Stimulated activated naive B cell treated with anti-CD40 and anti-IgM and Interleukin-4, amounts not matched to agents 10 μg/mL and 1 μg/mL and 100 μg/mL, for 72 hours (primary cell): ENCODE measurements around the gene MUC2.

Experiments used
- ATAC-seq, 2 donors: fragments of 150-1000 bp; cut with Tn5 transposase; replicated peaks; 2 replicates each; pipeline ENCODE4 v1.10.0; 2021; ENCODE audit warnings: moderate library complexity in 1 of 2
- DNase-seq: peaks from one replicate; pipeline ENCODE4 v3.0.0; 2021
- H3K27ac Mint-ChIP-seq: one replicate; pipeline ENCODE4 v1.8.0; 2022; ENCODE audit warnings: mild to moderate bottlenecking, mixed read lengths
- H3K27me3 Mint-ChIP-seq, 2 donors: one replicate each; pipeline ENCODE4 v1.8.0; 2022; ENCODE audit warnings: mixed read lengths in 2 of 2
- H3K36me3 Mint-ChIP-seq, 2 donors: one replicate each; pipeline ENCODE4 v1.8.0; 2022; ENCODE audit warnings: mixed read lengths in 2 of 2, mild to moderate bottlenecking in 1 of 2
- H3K4me1 Mint-ChIP-seq, 2 donors: one replicate each; pipeline ENCODE4 v1.8.0; 2022; ENCODE audit warnings: mixed read lengths in 2 of 2, mild to moderate bottlenecking in 1 of 2
- H3K4me3 Mint-ChIP-seq, 2 donors: one replicate each; pipeline ENCODE4 v1.8.0; 2022; ENCODE audit warnings: mild to moderate bottlenecking in 2 of 2, mixed read lengths in 2 of 2, moderate library complexity in 1 of 2
- H3K9me3 Mint-ChIP-seq, 2 donors: one replicate each; pipeline ENCODE4 v1.8.0; 2022; ENCODE audit warnings: mixed read lengths in 2 of 2, mild to moderate bottlenecking in 1 of 2

The MUC2 gene

DNA sequence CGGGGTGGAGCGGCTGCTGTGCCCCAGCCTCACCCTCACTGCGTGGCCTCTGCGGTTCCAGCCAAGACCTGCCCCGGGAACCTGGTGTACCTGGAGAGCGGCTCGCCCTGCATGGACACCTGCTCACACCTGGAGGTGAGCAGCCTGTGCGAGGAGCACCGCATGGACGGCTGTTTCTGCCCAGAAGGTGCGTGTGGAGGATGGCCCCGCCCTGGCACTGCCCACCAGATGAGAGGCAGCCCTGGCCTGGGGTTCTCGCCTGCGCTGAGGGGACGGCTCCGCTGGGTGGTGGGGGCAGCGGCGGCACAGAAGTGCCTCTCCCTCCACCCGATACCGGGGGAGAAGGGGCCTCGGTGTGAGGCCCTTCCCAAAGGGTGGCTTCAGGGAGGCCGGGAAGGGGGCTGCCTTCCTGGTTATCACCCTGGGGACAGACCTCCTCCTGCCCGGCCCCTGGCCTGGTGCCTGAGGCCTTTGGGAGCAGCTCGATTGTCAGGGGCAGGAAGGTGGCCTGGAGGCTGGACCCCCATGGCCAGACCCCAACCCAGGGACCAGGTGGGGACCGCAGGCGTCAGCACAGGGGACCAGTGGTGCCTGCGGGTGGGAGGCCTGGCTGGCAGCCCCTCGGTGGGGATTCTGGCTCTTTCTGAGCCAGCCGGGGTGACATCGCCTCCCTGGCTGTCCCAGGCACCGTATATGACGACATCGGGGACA lies 7.1 kb downstream of the MUC2 start:
- H3K27me3 Mint-ChIP-seq: no peaks in the 10 kb centered on the region
- H3K36me3 Mint-ChIP-seq: no peaks in the 10 kb centered on the region
- H3K27ac Mint-ChIP-seq: no peak overlapping the region
- DNase-seq: no peak
- no peaks in the 10 kb centered on the region for H3K9me3 Mint-ChIP-seq
- no peaks in the 10 kb centered on the region for H3K4me1 Mint-ChIP-seq
- ATAC-seq: no peak
- no peak overlapping the region for H3K4me3 Mint-ChIP-seq

DNA sequence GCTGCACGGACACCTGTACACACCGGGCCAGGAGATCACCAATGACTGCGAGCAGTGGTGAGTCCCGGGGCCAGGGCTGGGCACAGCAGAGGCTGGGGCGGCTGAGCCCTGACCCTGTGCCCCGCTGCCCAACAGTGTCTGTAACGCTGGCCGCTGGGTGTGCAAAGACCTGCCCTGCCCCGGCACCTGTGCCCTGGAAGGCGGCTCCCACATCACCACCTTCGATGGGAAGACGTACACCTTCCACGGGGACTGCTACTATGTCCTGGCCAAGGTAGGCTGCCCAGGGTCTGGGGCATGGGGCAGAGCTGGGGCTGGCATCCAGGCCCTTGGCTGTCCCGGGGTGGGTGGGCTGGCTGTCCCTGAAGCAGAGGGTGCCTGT lies 7.7 kb downstream of the MUC2 start:
- H3K4me3 Mint-ChIP-seq: no peak overlapping the region
- H3K4me1 Mint-ChIP-seq: no peaks in the 10 kb centered on the region
- no peaks in the 10 kb centered on the region for H3K9me3 Mint-ChIP-seq
- DNase-seq (no peak), ATAC-seq (no peak)
- no peaks in the 10 kb centered on the region for H3K36me3 Mint-ChIP-seq
- no peak overlapping the region for H3K27ac Mint-ChIP-seq
- H3K27me3 Mint-ChIP-seq: no peaks in the 10 kb centered on the region

DNA sequence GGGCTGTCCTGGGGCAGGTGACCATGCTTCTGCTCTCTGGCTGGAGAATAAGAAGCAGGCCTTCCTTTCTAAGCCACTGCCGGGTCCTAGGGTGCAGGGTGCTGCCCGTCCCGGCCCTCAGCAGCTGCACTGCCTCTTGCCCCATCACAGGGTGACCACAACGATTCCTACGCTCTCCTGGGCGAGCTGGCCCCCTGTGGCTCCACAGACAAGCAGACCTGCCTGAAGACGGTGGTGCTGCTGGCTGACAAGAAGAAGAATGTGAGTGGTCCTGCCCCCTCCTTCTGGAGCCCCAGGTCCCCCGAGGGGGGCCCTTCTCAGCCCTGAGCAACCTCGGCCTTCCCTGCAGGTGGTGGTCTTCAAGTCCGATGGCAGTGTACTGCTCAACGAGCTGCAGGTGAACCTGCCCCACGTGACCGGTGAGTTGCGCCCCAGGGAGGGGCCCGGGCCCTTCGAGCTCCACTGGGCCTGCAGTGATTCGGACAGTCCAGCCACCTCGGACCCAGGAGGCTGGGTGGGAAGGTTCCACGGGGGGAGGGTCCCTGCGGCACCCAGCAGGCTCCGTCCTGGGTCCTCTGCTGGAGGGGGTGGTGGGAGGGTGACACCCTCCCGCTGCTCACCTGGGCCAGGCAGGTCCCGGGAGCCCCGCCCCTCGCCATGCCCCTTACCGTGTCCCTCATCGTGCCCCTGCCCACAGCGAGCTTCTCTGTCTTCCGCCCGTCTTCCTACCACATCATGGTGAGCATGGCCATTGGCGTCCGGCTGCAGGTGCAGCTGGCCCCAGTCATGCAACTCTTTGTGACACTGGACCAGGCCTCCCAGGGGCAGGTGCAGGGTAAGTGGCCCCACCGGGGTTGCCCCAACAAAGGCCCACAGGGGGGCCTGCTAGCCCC lies 8.3 kb downstream of the MUC2 start:
- DNase-seq (no peak), ATAC-seq (no peak)
- no peaks in the 10 kb centered on the region for H3K4me1 Mint-ChIP-seq
- H3K4me3 Mint-ChIP-seq: no peak overlapping the region
- H3K27ac Mint-ChIP-seq: no peak overlapping the region
- no peaks in the 10 kb centered on the region for H3K9me3 Mint-ChIP-seq
- H3K27me3 Mint-ChIP-seq: no peaks in the 10 kb centered on the region
- H3K36me3 Mint-ChIP-seq: no peaks in the 10 kb centered on the region

DNA sequence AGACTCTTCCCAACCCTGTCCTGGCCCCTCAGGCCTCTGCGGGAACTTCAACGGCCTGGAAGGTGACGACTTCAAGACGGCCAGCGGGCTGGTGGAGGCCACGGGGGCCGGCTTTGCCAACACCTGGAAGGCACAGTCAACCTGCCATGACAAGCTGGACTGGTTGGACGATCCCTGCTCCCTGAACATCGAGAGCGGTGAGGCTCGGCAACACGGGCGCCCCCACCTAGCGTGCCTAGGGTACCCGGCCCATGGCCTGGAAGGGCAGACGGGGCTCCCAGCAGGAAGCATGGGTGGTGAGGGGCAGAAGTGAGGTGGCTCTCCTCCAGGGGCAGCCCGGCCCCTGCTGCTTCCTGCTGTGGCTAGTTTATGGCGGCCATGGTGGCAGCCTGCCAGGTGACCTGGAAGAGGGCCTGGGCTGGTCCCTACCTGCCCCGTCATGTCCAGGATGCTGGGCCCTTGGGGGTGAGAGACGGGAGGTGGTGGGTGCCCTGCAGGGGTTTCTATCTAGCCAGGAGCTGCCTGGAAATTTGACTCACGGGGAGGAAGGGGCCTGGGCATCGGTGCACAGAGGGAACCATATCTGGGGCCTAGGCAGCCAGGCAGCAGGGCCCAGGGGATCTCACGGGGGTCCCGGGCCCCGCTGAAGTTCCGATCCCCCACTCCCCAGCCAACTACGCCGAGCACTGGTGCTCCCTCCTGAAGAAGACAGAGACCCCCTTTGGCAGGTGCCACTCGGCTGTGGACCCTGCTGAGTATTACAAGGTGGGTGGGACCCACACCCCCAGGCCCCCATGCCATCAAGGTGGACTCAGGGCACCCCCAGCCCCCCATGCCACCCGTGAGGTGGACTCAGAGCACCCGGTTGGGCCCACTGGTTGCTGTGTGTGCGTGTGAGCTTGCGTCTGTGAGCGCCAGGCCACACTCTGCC lies 9.2 kb downstream of the MUC2 start:
- no peaks in the 10 kb centered on the region for H3K9me3 Mint-ChIP-seq

DNA sequence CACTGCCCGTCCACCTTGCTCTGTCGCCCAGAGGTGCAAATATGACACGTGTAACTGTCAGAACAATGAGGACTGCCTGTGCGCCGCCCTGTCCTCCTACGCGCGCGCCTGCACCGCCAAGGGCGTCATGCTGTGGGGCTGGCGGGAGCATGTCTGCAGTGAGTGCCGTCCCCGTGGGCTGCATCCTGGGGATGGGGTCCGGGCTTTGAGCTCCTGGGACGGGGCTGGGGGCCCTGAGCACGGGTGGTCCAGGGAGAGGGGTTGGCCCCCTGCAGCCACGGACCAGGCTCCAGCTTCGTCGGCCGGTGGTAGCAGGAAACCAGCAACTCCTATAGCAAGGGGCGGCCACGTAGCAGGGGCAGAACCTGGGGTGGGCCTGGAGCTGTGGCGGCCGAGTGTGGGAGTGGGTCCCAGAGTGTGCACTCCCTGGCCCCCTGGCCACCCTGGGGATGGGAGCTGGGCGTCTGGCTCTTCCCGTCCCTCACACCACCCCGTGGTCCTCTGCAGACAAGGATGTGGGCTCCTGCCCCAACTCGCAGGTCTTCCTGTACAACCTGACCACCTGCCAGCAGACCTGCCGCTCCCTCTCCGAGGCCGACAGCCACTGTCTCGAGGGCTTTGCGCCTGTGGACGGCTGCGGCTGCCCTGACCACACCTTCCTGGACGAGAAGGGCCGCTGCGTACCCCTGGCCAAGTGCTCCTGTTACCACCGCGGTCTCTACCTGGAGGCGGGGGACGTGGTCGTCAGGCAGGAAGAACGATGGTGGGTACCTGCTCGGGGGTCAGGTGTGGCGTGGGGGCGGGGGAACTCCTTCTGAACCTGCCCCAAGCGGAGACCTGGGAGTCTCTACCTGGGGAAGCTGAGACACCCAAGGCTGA lies 10.1 kb downstream of the MUC2 start:
- no peak for ATAC-seq
- Mint-ChIP-seq H3K4me3 (no peak overlapping the region), H3K9me3 (no peaks in the 10 kb centered on the region), H3K4me1 (no peaks in the 10 kb centered on the region), H3K36me3 (no peaks in the 10 kb centered on the region), H3K27me3 (no peaks in the 10 kb centered on the region), H3K27ac (no peak overlapping the region)
- DNase-seq: no peak

More for the DNA sequence above, 9.2 kb downstream of the MUC2 start:
- Mint-ChIP-seq H3K27me3 (no peaks in the 10 kb centered on the region), H3K27ac (no peak overlapping the region), H3K4me3 (no peak overlapping the region), H3K4me1 (no peaks in the 10 kb centered on the region), H3K36me3 (no peaks in the 10 kb centered on the region)
- DNase-seq (no peak), ATAC-seq (no peak)

DNA sequence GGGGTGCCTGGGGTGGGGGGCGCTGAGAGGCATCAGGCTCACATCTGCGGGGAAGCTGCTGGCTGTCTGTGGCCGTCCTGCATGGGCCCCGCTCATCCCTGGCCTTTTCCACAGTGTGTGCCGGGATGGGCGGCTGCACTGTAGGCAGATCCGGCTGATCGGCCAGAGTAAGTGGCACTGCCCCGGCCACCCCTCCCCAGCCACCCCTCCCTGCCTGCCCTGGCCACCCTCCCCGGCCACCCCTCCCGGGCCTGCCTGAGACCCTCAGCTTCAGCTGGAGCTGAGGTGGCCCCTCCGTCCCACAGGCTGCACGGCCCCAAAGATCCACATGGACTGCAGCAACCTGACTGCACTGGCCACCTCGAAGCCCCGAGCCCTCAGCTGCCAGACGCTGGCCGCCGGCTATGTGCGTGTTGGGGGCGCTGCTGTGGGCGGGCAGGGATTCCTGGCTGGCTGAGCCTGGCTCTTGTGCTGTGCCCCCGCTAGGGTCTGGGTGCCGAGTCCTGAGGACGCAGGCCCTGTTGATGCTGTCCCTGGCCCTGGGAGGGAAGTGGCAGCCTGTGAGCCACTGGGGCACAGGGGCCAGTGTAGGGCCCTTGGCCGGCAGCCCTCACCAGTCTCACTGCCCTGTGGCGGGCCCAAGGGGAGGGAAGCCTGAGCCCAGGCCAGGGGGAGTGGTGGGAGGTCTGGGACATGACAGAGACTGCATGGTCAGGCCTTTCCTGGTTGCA lies 10.9 kb downstream of the MUC2 start:
- Mint-ChIP-seq H3K9me3 (no peaks in the 10 kb centered on the region), H3K36me3 (no peaks in the 10 kb centered on the region), H3K4me3 (no peak overlapping the region), H3K27ac (no peak overlapping the region), H3K27me3 (no peaks in the 10 kb centered on the region), H3K4me1 (no peaks in the 10 kb centered on the region)
- ATAC-seq (no peak), DNase-seq (no peak)

DNA sequence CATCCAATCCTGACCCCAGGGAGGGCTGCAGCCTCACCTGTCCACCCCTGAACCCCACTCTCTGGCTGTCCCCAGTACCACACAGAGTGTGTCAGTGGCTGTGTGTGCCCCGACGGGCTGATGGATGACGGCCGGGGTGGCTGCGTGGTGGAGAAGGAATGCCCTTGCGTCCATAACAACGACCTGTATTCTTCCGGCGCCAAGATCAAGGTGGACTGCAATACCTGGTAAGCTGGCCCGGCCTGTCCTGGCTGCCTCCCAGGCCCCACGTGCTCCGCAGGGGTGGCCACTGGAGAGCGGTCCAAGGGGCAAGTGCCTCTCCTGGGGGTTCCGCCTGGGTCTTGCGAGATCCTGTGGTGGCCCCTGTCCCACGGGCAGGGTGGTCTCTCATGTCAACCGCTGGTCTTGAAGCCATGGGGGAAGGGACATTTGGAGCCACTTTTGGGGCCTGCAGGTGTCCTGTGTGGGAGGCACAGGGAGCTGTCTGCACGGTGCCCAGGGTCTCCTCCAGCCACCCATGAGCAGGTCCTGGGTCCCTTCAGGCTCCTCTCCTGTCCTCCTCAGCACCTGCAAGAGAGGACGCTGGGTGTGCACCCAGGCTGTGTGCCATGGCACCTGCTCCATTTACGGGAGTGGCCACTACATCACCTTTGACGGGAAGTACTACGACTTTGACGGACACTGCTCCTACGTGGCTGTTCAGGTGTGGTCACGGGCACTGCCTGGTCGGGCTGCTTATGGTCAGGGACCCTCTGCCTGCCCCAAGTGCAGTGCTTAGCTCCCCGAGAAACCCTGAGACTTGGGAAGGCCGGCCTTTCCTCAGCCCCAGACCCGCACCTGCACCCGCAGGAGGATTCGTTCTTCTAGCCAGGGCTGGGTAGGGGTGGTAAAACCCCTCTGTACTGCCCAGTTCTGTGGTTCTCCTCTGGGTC lies 11.8 kb downstream of the MUC2 start:
- no peaks in the 10 kb centered on the region for H3K36me3 Mint-ChIP-seq
- no peaks in the 10 kb centered on the region for H3K27me3 Mint-ChIP-seq
- H3K27ac Mint-ChIP-seq: no peak overlapping the region
- H3K9me3 Mint-ChIP-seq: peaks cover 1 to 5% of the 10 kb centered on the region in 2 donors
- H3K4me1 Mint-ChIP-seq: no peaks in the 10 kb centered on the region
- H3K4me3 Mint-ChIP-seq: no peak overlapping the region
- ATAC-seq (no peak), DNase-seq (no peak)

DNA sequence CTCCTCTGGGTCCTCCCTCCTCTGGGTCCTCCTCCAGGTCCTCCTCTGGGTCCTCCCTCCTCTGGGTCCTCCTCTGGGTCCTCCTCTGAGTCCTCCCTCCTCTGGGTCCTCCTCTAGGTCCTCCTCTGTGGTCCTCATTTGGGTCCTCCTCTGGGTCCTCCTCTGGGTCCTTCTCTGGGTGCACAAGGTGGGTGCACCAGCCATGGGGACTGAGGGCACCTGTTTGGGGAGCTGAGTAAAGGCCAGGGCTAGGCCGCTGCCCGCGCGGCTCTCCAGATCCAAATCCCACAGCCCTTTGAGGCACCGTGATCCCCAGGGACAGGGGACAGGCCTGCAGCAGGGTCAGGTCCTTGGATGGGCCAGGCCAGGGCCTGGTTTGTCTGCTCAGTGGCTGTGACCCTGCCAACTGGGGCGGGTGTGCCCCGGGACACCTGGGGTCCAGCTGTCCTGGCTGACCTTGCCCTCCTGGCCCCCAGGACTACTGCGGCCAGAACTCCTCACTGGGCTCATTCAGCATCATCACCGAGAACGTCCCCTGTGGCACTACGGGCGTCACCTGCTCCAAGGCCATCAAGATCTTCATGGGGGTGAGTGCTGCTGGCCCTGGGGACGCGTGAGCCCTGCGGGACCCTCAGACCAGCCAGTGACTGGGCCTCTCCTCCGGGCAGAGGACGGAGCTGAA lies 12.7 kb downstream of the MUC2 start:
- Mint-ChIP-seq H3K4me1 (no peaks in the 10 kb centered on the region), H3K4me3 (no peak overlapping the region), H3K9me3 (peaks cover 6 to 7% of the 10 kb centered on the region in 2 donors), H3K27ac (no peak overlapping the region), H3K27me3 (no peaks in the 10 kb centered on the region), H3K36me3 (no peaks in the 10 kb centered on the region)
- DNase-seq (no peak), ATAC-seq (no peak)

DNA sequence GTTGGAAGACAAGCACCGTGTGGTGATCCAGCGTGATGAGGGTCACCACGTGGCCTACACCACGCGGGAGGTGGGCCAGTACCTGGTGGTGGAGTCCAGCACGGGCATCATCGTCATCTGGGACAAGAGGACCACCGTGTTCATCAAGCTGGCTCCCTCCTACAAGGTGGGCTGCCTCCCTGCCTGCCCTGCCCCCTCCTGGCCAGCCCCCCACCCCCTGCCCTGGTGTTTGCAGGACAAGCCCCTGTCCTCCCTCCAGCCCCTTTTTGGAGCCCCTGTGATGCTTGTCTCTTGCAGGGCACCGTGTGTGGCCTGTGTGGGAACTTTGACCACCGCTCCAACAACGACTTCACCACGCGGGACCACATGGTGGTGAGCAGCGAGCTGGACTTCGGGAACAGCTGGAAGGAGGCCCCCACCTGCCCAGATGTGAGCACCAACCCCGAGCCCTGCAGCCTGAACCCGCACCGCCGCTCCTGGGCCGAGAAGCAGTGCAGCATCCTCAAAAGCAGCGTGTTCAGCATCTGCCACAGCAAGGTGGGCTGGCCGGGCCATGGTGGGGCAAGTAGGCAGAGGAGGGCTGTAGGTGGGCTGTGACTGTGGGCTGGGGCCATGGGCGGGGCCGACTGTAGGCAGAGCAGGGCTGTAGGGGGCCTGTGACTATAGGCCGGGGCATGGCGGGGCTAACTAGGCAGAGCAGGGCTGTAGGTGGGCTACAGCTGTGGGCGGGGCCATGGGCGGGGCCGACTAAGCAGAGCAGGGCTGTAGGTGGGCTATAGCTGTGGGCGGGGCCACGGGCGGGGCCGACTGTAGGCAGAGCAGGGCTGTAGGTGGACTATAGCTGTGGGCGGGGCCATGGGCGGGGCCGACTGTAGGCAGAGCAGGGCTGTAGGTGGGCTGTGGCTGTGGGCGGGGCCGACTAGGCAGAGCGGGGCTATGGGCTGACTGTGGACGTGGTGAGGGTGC lies 13.6 kb downstream of the MUC2 start:
- no peaks in the 10 kb centered on the region for H3K36me3 Mint-ChIP-seq
- peaks cover 6 to 7% of the 10 kb centered on the region in 2 donors for H3K9me3 Mint-ChIP-seq
- no peaks in the 10 kb centered on the region for H3K4me1 Mint-ChIP-seq
- H3K4me3 Mint-ChIP-seq: no peak overlapping the region
- no peak overlapping the region for H3K27ac Mint-ChIP-seq
- DNase-seq: no peak
- H3K27me3 Mint-ChIP-seq: no peaks in the 10 kb centered on the region
- peak in 1 of 2 donors; percentile 33 for ATAC-seq

DNA sequence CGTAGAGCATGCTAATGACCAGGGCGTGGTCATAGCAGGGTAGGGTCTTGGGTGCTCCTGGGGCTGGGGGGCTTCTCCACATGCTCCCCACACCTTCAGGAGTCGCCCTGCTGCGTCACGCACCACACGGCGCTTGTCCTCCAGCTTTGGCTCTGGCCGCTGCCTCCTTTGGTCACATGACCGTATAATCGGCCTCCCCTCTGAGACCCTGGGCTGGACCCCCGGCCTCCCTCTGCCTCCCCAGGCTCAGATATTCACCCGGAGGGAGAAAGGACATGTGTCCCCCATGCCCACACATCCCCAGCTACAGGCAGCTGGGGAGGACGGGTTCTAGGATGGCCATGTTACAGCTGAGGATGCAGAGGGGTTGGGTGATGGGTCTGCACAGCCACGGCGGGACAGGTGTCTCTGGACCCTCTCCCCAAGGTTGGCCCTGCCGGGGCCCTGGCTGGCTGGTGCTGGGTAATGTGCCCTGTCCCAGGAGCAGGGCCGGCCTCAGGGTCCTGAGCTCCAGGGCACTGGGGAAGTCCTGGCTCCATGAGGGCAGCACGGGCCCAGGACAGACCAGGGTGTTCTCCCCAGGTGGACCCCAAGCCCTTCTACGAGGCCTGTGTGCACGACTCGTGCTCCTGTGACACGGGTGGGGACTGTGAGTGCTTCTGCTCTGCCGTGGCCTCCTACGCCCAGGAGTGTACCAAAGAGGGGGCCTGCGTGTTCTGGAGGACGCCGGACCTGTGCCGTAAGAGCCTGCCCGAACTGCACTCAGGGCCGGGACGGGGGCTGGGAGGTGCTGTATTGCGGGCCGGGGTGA lies 14.5 kb downstream of the MUC2 start:
- Mint-ChIP-seq H3K27me3 (no peaks in the 10 kb centered on the region), H3K9me3 (peaks cover 6 to 7% of the 10 kb centered on the region in 2 donors), H3K36me3 (no peaks in the 10 kb centered on the region), H3K4me1 (no peaks in the 10 kb centered on the region), H3K4me3 (no peak overlapping the region), H3K27ac (no peak overlapping the region)
- ATAC-seq (no peak), DNase-seq (no peak)
